ENCODE measurements around the gene AMOTL2. TPM values are rescaled to one million over a fixed set of nuclear protein-coding genes. Genes with fewer than 3 reads are reported as not detected.

Gene AMOTL2
- total RNA-seq, 1 experiment from 2014 or later: 59.6 TPM

- CTCF ChIA-PET: no interaction called here
- no peaks in the 10 kb centered on the region for H3K27me3 ChIP-seq (replicated peaks; ENCODE audit: insufficient read depth, low read depth, low read length, poor library complexity)
- no TSS peak for BruUV-seq (replicated peaks)
- peaks cover 77% of the 10 kb centered on the region for H3K4me1 ChIP-seq (ENCODE audit: insufficient read depth, low read length, poor library complexity, severe bottlenecking)
- peaks cover 64% of the 10 kb centered on the region for H3K36me3 ChIP-seq (ENCODE audit: insufficient read depth, low read length, poor library complexity, severe bottlenecking)
- no peak overlapping the region for H3K4me3 ChIP-seq (ENCODE audit: low read depth, low read length, poor library complexity, severe bottlenecking)
- no peak for TF ChIP-seq CTCF (conservative IDR thresholded peaks at IDR 0.05; ENCODE audit: low read depth, low read length)
- intact Hi-C loops (cut with micrococcal nuclease; ENCODE audit: unreplicated experiment): no loop called here
- peak; percentile 53 for DNase-seq (ENCODE audit: low spot score)
- H3K27ac ChIP-seq (ENCODE audit: low read depth, low read length, poor library complexity, severe bottlenecking): peak overlapping the region; percentile 79
- POLR2A ChIA-PET (ENCODE audit: low non-redundant PET): no interaction called here
- H3K9me3 ChIP-seq (ENCODE audit: low read depth, low read length, poor library complexity, severe bottlenecking): no peaks in the 10 kb centered on the region
These were observed 5.0 kb downstream of the AMOTL2 start for GRCh38 chr3:134369231-134369741.

GRCh38 chr3:134368751-134369105 lies 5.5 kb downstream of the AMOTL2 start:
- POLR2A ChIA-PET (ENCODE audit: low non-redundant PET): interaction anchor here (0.7 kb wide), 1 partner anchor 369 kb away, joined by 3 read pairs; no protein-coding TSS in a partner anchor
- CTCF ChIA-PET: no interaction called here
- TF ChIP-seq EZH2 (IDR thresholded peaks at IDR 0.05; ENCODE audit: borderline replicate concordance, low read depth, low read length, poor library complexity, severe bottlenecking) (no peak), CTCF (conservative IDR thresholded peaks at IDR 0.05; ENCODE audit: low read depth, low read length) (no peak)

GRCh38 chr3:134367869-134368750 lies 6.1 kb downstream of the AMOTL2 start:
- H3K9me3 ChIP-seq (ENCODE audit: low read depth, low read length, poor library complexity, severe bottlenecking): no peaks in the 10 kb centered on the region
- ChIA-PET POLR2A (ENCODE audit: low non-redundant PET) (interaction anchor here (0.7 kb wide), 1 partner anchor 368 kb away, joined by 3 read pairs; no protein-coding TSS in a partner anchor), CTCF (no interaction called here)
- H3K36me3 ChIP-seq (ENCODE audit: insufficient read depth, low read length, poor library complexity, severe bottlenecking): peaks cover 69% of the 10 kb centered on the region
- TF ChIP-seq EZH2 (IDR thresholded peaks at IDR 0.05; ENCODE audit: borderline replicate concordance, low read depth, low read length, poor library complexity, severe bottlenecking): no peak
- no peak for TF ChIP-seq CTCF (conservative IDR thresholded peaks at IDR 0.05; ENCODE audit: low read depth, low read length)
- H3K27me3 ChIP-seq (replicated peaks; ENCODE audit: insufficient read depth, low read depth, low read length, poor library complexity): no peaks in the 10 kb centered on the region
- intact Hi-C loops (cut with micrococcal nuclease; ENCODE audit: unreplicated experiment): no loop called here
- no TSS peak for BruUV-seq (replicated peaks)
- no peak for DNase-seq (ENCODE audit: low spot score)
- peak overlapping the region; percentile 79 for H3K27ac ChIP-seq (ENCODE audit: low read depth, low read length, poor library complexity, severe bottlenecking)
- peaks cover 86% of the 10 kb centered on the region for H3K4me1 ChIP-seq (ENCODE audit: insufficient read depth, low read length, poor library complexity, severe bottlenecking)
- H3K4me3 ChIP-seq (ENCODE audit: low read depth, low read length, poor library complexity, severe bottlenecking): no peak overlapping the region

More at GRCh38 chr3:134368751-134369105, 5.5 kb downstream of the AMOTL2 start:
- H3K27me3 ChIP-seq (replicated peaks; ENCODE audit: insufficient read depth, low read depth, low read length, poor library complexity): no peaks in the 10 kb centered on the region
- H3K9me3 ChIP-seq (ENCODE audit: low read depth, low read length, poor library complexity, severe bottlenecking): no peaks in the 10 kb centered on the region
- peak overlapping the region; percentile 79 for H3K27ac ChIP-seq (ENCODE audit: low read depth, low read length, poor library complexity, severe bottlenecking)
- no peak overlapping the region for H3K4me3 ChIP-seq (ENCODE audit: low read depth, low read length, poor library complexity, severe bottlenecking)
- no peak for DNase-seq (ENCODE audit: low spot score)
- H3K36me3 ChIP-seq (ENCODE audit: insufficient read depth, low read length, poor library complexity, severe bottlenecking): peaks cover 64% of the 10 kb centered on the region
- H3K4me1 ChIP-seq (ENCODE audit: insufficient read depth, low read length, poor library complexity, severe bottlenecking): peaks cover 80% of the 10 kb centered on the region
- intact Hi-C loops (cut with micrococcal nuclease; ENCODE audit: unreplicated experiment): no loop called here
- BruUV-seq (replicated peaks): no TSS peak

Measured in A673 (cell line).